Measurements from ENCODE around the gene TENM4. TPM values are rescaled to one million over a fixed set of nuclear protein-coding genes. Genes with fewer than 3 reads are reported as not detected.

The TENM4 gene
- polyA plus RNA-seq, 2 of the 4 experiments (the other 2 are of a cell fraction) = 0.06 to 0.31 TPM

GRCh38 chr11:79082907-79083306 lies 357.9 kb downstream of the TENM4 start:
- Histone ChIP-seq H3K9me3 (no peaks in the 10 kb centered on the region), H3K4me1 (peaks cover 30% of the 10 kb centered on the region), H3K4me3 (no peak overlapping the region), H3K27ac (peak overlapping the region; percentile 22 to 63; a peak in 3 of 6 replicates), H3K4me2 (no peak overlapping the region)
- ChIA-PET CTCF (interaction anchor here (0.8 to 3.1 kb wide), 3 partner anchors 8 to 19 kb away, joined by 3 to 16 read pairs (median 4); no protein-coding TSS in a partner anchor), POLR2A (no interaction called here)
- no peak for ATAC-seq
- no peak for FAIRE-seq
- 83% methylated on average over 7 of the region's 7 CpGs for WGBS (ENCODE audit: missing lambda C conversion rate)
- DNase-seq (ENCODE audit: low read depth in 1 of 2, low spot score in 1 of 2) = no peak
- no peak for TF ChIP-seq REST (IDR thresholded peaks at IDR 0.05)
- no peak for TF ChIP-seq CBX8 (IDR thresholded peaks at IDR 0.05)
- no peak for TF ChIP-seq MAZ (IDR thresholded peaks at IDR 0.05; ENCODE audit: borderline replicate concordance, low read depth, low read length)
- no peak for TF ChIP-seq CEBPB (IDR thresholded peaks at IDR 0.05)
- TF ChIP-seq EHF (CRISPR knock-in tag; IDR thresholded peaks at IDR 0.05) = no peak
- TF ChIP-seq USF2 (IDR thresholded peaks at IDR 0.05) = no peak
- TF ChIP-seq BCL3 (IDR thresholded peaks at IDR 0.05) = no peak
- TF ChIP-seq POLR2A (IDR thresholded peaks at IDR 0.05; ENCODE audit: low read length) = no peak
- TF ChIP-seq FOSB (CRISPR knock-in tag; IDR thresholded peaks at IDR 0.05) = no peak
- no peak for TF ChIP-seq ELK1 (IDR thresholded peaks at IDR 0.05; ENCODE audit: low read depth, low read length)

GRCh38 chr11:79082280-79082679 lies 358.6 kb downstream of the TENM4 start:
- no peak for ATAC-seq
- H3K9me3 ChIP-seq = no peaks in the 10 kb centered on the region
- TF ChIP-seq HOXA7 (CRISPR knock-in tag; IDR thresholded peaks at IDR 0.05) (no peak), CEBPB (IDR thresholded peaks at IDR 0.05) (no peak), RARB (CRISPR knock-in tag; IDR thresholded peaks at IDR 0.05) (no peak), ZFP36 (IDR thresholded peaks at IDR 0.05; ENCODE audit: borderline replicate concordance, partially characterized antibody) (no peak), NFE2L2 (conservative IDR thresholded peaks at IDR 0.05; ENCODE audit: low read length) (no peak), EHMT2 (IDR thresholded peaks at IDR 0.05; ENCODE audit: low read depth) (no peak), ATOH8 (CRISPR knock-in tag; IDR thresholded peaks at IDR 0.05; ENCODE audit: low read depth) (no peak), GATA3 (IDR thresholded peaks at IDR 0.05; ENCODE audit: borderline replicate concordance) (no peak), ESRRA (IDR thresholded peaks at IDR 0.05; ENCODE audit: borderline replicate concordance, low read length) (no peak), FOSB (CRISPR knock-in tag; IDR thresholded peaks at IDR 0.05) (no peak), POLR2AphosphoS2 (conservative IDR thresholded peaks at IDR 0.05; ENCODE audit: low read length) (no peak), NPAS2 (CRISPR knock-in tag; IDR thresholded peaks at IDR 0.05; ENCODE audit: borderline replicate concordance) (no peak), KDM1A (IDR thresholded peaks at IDR 0.05; ENCODE audit: low read depth) (no peak)
- POLR2A ChIA-PET = no interaction called here
- H3K4me3 ChIP-seq = no peak overlapping the region
- H3K27ac ChIP-seq = peak overlapping the region in 1 of 2 experiments; percentile 63; a peak in 2 of 6 replicates
- H3K4me1 ChIP-seq = peaks cover 24% of the 10 kb centered on the region
- H3K4me2 ChIP-seq = no peak overlapping the region
- 82% methylated on average over 4 of the region's 4 CpGs for WGBS (ENCODE audit: missing lambda C conversion rate)
- no peak for DNase-seq (ENCODE audit: low read depth in 1 of 2, low spot score in 1 of 2)
- FAIRE-seq = no peak
- CTCF ChIA-PET = interaction anchor here (1.1 to 3.1 kb wide), 2 partner anchors 17 to 19 kb away, joined by 3 to 16 read pairs; no protein-coding TSS in a partner anchor
